GM18861 (cell line): Measurements from ENCODE around the gene CPN1.
"Not testable (repeated sequence)": the region's sequence is repeated elsewhere in the genome, so short reads cannot be mapped to it uniquely, and the experiment has no call there.

Experiments
- ATAC-seq: cut with Tn5 transposase; IDR thresholded peaks from one replicate; pipeline ENCODE4 v1.9.1; 2021; ENCODE audit not compliant: unreplicated experiment

Gene CPN1

DNA sequence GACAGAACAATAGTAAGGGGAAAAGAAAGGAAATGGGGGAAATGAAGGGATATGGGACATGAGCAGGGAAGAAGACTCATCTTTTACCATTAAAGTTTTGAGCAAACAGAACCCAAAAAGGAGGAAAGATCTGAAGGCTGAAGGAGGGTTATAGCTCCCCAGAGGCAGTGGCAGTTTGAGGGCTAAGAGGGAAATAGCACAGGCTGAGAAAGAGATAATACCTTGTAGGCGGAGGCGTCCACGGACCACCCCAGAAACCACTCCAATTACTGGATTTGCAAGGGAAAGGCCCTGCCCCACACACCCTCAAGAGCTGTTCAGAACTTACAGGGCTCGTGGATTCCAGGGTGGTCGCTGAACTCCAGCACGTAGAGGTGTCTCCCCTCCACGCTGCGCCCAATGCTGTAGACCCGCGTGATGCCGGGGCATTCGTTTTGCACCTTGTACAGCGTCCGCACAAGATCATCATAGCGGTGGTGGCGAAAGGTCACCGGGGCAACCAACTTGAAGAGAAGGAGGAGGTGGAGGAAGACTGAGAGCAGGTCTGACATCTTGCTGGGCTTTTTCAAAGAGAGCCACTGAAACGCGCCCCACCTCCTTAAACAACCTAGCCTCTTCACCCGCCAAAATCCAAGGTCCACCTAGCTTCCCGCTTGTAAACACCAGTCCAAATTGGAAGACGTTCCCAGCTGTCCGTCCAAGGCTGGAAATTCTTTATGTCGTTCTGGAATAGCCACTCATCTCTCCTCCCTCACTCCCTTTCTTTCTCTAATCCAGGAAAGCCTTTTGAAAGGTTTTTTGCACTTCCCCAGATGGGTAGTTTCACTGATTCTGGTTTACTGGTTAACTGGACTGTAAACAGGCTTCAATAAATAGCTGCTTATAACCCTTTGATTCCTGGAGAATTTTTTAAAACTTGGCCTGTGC is at the start of gene CPN1:
CPN1 (minus strand) TSS at position 795 of the 927 bp plus-strand sequence; CDS start at position 551, 244 bp downstream.
- ATAC-seq, result no peak

DNA sequence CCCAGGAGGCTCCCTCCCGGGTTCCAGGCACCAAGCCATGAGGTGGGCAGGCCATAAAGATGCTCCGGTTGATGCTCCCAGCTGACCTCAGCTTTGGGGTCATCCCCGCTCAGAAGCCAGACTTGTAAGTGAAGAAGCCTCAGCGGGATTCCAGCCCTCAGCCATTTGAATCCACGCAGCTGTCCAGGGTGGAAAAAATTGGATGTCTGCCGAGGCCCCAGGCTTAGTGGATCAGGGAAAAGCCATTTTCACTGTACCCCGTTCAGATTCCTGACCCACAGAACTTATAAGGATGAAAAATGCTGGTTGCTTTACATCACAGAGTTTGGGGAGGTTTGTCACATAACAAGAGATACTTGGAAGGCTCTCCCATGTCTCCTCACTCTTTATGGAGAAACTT is 49.2 kb upstream of the CPN1 start:
- no peak for ATAC-seq

DNA sequence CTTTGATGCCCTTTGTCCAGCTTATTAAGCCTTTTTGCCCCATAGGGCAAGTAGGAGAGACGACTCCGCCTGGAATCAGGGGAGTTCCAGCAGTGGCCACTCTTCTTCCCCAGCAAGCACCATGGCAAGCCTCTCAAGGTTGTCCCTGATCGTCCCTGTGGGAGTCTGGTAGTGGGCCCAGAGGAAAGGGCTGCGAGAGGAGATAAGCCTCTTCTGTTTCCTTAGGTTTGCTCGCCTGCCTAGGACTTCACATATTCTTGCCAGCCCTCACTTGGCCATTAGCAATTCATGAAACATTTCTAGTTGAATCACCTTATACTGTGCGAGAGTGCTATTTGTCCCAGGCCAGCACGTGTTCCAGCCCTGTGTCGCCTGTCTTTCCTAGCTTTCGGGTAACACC is 47.8 kb upstream of the CPN1 start:
- ATAC-seq, result no peak

DNA sequence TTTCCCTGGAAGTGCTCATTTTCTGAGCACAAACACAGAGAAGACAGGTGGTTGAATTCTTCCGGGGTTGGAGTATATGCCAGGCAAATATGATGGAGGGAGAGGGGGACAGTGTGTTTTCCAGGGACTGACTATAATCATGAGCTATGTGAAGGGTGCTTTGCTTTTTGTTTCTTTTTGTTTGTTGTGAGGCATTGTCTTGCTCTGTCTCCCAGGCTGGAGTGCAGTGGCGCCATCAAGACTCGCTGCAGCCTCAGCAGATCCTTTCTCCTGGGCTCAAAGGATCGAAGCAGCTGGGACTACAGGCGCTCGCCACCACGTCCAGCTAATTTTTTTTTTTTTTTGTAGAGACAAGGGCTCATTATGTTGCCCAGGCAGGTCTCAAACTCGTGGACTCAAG is 47.3 kb upstream of the CPN1 start:
- ATAC-seq, result no peak

DNA sequence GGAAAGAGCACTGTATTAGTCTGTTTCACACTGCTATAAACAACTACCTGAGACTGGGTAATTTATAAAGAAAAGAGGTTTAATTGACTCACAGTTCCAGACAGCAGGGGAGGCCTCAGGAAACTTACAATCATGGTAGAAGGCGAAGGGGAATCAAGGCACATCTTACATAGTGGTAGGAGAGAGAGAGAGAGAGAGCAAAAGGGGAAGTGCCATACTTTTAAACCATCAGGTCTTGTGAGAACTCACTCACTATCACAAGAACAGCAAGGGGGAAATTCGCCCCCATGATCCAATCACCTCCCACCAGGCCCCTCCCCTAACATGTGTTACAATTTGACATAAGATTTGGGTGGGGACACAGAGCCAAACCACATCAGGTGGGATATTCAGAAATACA is 43.7 kb upstream of the CPN1 start:
- ATAC-seq, result not testable (repeated sequence)

DNA sequence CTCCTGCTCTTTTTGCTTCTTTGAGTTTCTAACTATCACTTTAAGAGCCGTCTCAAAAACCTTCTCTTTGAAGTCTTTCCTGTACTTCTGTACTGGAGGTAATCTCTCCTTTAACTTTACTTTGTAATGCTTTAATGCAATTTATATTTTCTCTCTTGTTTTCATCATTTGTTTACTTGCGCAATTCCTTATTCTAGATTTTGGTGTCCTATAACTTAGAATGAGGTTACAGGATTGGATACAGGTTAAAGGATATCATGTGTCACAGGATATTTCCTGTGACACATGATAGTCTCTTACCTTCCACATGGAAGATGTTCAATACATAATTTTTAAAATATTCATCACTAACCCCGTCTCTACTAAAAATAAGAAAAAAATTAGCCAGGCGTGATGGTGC is 42.4 kb upstream of the CPN1 start:
- no peak for ATAC-seq

DNA sequence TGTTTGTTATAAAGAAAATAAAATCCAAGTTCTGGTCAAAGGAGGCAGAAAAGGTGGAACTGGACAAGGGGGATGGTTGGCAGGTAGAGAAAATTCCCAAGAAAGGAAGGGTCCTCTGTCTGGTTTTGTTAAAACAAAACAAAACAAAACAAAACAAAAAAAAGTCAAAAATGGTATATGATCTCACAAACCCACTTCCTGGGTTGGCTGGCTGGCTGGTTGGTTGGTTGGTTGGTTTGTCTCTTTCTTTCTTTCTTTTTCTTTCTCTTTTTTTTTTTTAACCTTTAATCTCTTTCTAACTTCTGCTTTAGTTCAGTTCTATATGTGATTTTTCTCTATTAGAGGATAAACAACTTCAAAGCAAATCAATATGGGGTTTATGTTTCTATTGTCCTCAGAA is 41.1 kb upstream of the CPN1 start:
- ATAC-seq, result no peak

DNA sequence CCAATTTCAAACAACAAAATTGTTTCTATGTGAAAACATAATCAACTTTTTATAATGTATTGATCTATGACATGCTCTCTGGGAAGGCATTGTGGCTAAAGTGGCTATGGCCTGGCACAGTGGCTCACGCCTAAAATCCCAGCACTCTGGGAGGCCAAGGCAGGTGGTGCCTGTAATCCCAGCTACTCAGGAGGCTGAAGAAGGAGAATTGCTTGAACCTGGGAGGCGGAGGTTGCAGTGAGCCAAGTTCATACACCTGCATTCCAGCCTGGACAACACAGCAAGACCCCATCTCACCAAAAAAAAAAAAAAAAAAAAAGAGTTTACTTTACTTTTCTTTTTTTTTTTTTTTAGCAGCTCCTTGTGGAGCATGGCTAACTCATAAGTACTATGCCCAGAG is 38.9 kb upstream of the CPN1 start:
- ATAC-seq, result no peak

DNA sequence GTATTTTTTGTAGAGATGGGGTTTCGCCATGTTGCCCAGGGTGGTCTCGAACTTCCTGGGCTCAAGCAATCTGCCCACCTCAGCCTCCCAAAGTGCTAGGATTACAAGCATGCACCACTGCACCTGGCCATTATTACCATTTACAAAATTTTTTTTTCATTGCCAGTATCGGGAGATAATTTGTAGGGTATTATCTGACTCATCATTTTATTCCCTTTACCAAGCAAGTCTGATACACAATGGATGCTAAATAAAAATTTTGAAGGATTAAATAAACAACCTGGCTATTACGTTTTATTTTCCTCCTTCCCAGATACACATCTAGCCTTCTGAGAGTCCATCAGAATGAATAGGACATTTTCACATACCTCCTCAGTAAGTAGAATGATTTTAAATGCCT is 38.1 kb upstream of the CPN1 start:
- ATAC-seq, result no peak

DNA sequence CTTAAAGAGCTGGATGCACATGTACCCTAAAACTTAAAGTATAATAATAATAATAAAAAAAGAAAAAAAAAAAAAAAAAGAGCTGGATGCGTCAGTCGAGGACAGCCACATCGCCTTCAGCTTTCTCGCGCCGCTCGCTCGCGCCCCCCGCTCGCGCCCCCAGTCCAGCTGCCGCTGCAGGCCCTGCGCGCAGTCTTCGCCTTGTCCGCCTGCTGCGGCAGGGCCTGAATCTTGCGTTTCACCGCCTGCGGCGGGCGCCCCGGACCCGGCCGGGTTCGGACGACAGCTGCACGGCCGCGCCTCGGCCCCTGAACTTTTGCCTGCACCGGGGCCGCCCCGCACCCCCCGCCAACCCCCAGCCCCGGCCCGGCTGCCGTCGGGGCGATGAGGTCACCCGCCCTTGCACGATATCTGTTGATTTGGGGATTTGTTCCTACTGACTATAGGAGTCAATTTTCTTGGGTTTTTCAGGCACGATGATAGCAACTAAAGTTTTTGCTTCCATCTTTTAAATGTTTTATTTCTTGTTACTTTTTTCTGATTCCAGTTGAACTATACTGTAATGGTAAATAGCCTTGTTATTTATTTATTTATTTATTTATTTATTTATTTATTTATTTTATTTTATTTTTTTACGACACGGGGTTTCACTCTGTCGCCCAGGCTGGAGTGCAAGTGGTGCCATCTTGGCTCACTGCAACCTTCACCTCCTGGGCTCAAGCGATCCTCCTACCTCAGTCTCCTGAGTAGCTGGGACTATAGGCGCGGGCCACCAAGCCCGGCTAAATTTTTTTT is 33.5 kb upstream of the CPN1 start:
- ATAC-seq, result no peak

DNA sequence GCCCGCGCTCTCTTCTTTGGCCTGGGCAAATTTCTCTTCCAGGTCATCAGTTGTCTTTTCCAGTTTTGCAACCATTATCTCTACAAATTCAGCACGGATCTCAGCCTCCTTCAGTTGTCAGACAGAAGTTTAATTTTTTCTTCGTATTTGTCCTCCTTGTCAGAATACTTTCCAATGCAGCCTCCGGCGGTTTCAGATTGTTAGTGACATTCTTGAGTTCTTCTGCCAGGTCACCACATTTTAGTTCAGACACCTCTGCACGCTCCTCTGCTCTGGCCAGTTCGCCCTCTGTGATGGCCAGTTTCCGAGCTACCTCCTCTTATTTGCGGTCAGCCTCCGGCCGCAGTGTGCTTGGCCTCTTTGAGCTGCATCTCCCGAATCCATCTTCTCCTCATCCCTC is 32.8 kb upstream of the CPN1 start:
- ATAC-seq, result no peak

DNA sequence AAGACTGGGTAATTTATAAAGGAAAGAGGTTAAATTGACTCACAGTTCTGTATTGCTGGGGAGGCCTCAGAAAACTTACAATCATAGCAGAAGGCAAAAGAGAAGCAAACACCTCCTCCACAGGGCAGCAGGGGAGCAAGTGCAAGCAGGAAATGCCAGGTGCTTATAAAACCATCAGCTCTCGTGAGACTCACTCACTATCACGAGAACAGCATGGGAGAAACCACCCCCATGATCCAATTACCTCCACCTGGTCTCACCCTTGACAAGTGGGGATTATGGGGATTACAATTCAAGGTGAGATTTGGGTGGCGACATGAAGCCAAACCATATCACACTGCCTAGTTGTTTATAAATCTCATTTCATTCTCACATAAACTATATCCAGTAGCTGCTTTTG is 28.0 kb upstream of the CPN1 start:
- ATAC-seq, result no peak

DNA sequence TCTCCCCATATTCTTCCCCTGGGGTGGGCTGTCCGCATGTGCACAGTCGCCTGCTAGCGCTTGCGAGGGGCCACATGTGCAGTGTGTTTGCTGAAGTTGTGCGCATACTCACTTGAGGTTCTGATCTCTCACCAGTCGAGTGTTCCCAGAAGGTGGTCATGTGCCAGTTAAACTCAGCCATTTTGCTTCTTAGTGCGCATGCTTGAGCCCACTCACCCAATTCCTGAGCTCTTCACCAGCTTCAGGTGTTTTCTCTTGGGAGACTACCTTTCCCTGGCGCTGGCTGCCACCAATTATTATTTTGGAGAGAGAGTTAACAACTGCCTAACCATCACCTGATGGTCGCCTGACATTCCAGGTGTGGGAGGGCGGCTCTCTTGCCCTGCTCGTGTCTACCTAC is 25.2 kb upstream of the CPN1 start:
- ATAC-seq, result no peak

DNA sequence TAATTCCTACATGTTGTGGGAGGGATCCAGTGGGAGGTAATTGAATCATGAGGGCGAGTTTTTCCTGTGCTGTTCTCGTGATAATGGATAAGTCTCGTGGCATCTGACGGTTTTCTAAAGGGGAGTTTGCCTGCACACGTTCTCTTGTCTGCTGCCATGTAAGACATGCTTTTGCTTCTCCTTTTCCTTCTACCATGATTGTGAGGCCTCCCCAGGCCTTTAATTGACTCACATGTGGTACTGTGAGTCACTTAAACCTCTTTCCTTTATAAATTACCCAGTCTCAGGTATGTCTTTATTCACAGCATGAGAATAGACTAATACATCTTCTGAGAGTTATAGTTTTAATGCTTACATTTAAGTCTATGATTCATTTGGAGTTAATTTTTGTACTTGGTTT is 22.6 kb upstream of the CPN1 start:
- ATAC-seq, result no peak

DNA sequence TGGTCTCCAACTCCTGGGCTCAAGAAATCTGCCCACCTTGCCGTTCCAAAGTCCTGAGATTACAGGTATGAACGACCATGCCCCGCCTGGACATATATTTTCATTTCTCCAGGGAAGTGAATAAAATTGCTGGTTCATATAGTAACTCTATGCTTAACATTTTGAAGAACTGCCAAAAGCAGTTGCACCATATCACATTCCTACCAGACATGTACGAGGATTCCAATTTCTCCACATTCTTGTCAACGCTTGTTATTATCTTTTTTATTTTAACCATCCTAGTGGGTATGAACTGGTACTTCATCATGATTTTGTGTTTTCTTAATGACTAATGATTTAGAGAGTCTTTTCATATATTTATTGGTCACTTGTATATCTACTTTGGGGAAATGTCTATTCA is 21.9 kb upstream of the CPN1 start:
- no peak for ATAC-seq

DNA sequence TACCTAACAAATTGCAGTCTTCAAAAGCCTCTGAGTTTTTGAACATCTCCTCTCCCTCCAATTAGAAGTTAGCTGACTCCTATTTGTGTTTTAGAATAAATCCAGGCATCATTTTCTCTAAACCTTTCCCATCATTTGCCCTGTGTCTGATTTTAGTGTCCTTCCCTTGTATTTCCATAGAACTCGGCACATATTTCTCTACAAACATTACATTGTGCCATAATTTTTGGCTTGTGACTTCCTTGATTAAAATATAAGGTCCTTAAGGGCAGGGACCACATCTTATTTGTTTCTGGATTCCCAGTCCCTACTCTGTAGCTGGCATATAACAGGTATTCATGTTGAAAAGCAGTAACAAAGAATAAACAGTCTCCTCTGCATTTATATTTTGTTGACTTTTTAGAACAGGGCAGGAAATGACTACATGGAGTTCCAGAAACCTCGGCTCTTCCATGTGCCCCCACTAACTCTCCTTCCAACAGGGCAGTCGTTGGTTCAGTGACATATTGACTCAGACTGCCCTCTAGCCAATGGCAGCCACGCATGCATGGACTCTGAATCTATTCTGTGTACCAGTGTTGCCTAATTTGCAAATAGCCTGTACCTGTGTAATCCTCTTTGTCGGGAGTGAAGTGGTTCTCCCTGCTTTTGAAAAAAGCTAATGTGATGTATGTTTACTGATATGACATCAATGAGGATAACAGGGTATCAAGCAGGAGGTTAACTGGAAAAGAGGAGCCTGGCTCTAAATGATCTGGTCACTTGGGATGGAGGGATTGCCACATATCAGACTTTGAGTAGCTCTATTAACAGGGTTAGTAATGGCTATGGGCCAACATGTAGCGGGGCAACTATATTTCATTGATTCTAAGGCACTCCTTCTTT is 19.8 kb upstream of the CPN1 start:
- no peak for ATAC-seq

DNA sequence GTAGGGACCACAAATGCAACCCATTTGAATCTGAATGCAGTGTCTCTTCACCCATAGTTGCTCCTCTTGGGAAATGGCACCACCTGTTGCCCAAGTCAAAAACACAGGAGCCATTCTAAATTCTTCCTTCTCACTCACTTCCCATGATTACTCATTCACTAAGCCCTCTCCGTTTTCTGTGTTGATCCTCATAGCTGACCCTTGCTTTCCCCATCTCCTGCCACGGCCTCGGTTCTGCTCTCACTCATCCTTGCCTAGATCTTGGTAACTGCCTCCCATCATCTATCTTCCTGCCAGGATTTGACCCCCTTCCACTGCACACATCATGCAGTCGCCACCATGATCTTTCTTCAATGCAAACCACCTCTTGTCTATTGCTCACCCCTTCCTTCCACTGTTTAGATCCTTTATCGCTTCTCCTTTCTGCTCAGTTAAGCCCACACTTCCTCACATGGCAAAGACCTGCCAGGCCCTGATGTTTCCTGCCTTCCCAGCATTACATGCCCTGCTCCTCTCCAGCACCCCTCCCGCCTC is 19.0 kb upstream of the CPN1 start:
- no peak for ATAC-seq

DNA sequence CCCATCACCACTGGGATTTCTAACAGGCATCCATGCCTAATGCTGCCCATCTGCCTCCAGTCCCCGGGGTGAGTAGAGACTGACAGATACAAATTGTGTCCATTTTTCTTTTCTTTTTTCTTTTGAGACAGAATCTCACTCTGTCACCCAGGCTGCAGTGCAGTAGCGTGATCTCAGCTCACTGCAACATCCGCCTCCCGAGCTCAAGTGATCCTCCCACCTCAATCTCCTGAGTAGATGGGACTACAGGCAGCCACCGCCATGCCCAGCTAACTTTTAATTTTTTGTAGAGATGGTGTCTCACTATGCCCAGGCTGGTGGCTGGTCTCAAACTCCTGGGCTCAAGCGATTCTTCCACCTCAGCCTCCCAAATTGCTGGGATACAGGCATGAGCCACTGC is 7.6 kb upstream of the CPN1 start:
- ATAC-seq, result no peak

DNA sequence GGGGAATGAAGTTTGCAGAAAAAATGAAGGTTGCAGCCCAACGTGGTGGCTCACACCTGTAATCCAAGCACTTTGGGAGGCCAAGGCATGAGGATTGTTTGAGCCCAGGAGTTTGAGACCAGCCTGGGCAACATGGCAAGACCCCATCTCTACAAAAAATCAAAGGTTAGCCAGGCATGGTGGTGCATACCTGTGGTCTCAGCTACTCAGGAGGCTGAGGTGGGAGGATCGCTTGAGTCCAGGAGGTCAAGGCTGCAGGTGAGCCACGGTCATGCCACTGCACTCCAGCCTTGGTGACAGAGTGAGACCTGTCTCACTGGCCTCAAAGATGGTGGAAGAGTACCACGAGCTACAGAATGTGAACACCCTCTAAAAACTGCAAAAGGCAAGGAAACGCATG is 5.0 kb upstream of the CPN1 start:
- ATAC-seq, result not testable (repeated sequence)

DNA sequence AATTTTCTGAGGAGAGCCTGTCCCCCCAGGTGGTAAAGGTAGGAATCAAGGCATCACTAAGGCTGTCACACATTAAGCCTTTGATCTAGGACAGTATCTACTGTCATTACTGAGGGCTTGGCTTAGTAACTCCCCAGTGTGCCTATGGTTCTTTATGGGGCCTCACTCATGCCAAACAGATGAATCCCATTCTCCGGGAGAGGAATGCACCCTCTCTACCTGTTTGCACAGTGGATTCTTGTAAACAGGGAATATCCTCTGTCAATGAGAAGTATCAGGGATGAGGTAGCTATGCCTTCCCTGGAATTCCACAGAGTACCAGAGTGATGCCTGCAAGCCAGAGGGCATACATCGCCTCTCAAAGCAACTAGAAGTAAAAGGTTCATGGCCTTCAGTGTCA is 3.9 kb upstream of the CPN1 start:
- ATAC-seq, result no peak

DNA sequence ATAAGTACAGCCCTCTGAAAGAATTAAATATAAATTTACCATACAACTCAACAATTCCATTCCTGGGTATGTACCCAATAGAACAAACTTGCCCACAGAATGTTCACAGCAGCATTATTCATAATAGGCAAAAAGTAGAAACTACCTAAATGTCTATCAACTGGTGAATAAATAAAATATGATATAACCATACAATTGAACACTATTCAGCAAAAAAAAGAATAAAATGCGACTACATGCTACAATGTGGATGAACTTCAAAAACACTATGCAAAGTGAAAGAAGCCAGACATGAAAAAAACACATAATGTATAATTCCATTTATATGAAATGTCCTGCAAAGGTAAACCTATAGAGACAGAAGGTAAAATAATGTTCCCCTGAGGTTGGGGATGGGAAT is 2.0 kb upstream of the CPN1 start:
- ATAC-seq, result no peak
